IPS-20b (cell line): ENCODE measurements around the gene TTYH3.
"Not testable (repeated sequence)": the region's sequence is repeated elsewhere in the genome, so short reads cannot be mapped to it uniquely, and the experiment has no call there.

Experiments
- H3K27ac ChIP-seq: one replicate; pipeline ENCODE4 v1.5.1; 2013; ENCODE audit warnings: low read length
- H3K27me3 ChIP-seq: 2 replicates; pipeline ENCODE4 v1.6.1; 2013; ENCODE audit warnings: mild to moderate bottlenecking, low read length, inconsistent platforms; ENCODE audit not compliant: insufficient read depth
- H3K36me3 ChIP-seq: 2 replicates; pipeline ENCODE4 v1.6.1; 2013; ENCODE audit warnings: low read depth, mild to moderate bottlenecking, inconsistent platforms, low read length, moderate library complexity; ENCODE audit not compliant: insufficient read depth
- H3K4me1 ChIP-seq: 2 replicates; pipeline ENCODE4 v1.6.1; 2013; ENCODE audit warnings: mild to moderate bottlenecking, control low read depth, inconsistent platforms, low read length, moderate library complexity; ENCODE audit not compliant: insufficient read depth
- H3K4me3 ChIP-seq: 2 replicates; pipeline ENCODE4 v1.5.1; 2013; ENCODE audit warnings: mild to moderate bottlenecking, low read length, inconsistent platforms
- H3K9ac ChIP-seq: 2 replicates; pipeline ENCODE4 v1.6.1; 2013; ENCODE audit warnings: low read depth, mild to moderate bottlenecking, inconsistent platforms, low read length, moderate library complexity
- H3K9me3 ChIP-seq: 2 replicates; pipeline ENCODE4 v1.6.1; 2013; ENCODE audit warnings: mild to moderate bottlenecking, low read depth, low read length, inconsistent platforms; ENCODE audit not compliant: insufficient read depth

TTYH3 gene

DNA sequence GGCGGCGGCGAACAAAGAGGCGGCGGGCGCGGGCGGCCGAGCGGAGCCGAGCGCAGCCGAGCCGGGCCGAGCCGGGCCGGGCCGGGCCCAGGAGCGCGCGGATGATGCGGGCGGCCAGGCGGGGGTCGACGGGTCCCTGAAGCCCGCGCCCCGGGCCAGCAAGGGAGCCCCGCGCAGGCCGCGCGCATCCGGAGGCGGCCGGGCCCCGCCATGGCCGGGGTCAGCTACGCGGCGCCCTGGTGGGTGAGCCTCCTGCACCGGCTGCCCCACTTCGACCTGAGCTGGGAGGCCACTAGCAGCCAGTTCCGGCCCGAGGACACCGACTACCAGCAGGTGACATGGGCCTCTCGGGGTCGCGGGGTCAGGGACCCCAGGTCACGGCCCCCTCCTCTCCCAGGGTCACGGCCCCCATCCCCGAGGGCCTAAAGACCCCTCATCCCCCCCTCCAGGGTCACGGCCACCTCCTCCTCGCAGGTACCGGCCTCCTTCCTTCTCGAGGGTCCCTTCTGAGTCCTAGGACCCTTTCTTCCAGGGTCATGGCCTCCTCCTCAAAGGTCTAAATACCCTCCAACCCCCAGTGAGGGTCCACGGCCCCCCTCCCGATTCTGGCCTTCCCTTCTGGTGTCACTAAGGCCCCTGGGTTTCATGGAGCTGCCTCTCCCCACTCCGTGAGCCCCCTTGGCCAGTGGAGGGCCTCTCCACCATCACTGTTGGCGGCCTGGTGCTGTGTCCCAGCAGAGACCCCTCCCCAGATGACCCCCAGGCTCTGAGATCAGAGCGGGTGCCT lies at the start of gene TTYH3:
TTYH3 (plus strand) TSS at position 41 of the 787 bp plus-strand sequence; CDS start at position 211, 170 bp downstream.
- Histone ChIP-seq H3K27me3 (no peaks in the 10 kb centered on the region), H3K4me1 (peaks cover 5% of the 10 kb centered on the region; the same call in 1 of the 2 replicates), H3K36me3 (no peaks in the 10 kb centered on the region), H3K27ac (peak within 1 kb of the TSS; percentile 6), H3K9ac (peak within 1 kb of the TSS; percentile 85; the same call in 1 of the 2 replicates), H3K9me3 (no peaks in the 10 kb centered on the region), H3K4me3 (peak within 1 kb of the TSS; percentile 89)

DNA sequence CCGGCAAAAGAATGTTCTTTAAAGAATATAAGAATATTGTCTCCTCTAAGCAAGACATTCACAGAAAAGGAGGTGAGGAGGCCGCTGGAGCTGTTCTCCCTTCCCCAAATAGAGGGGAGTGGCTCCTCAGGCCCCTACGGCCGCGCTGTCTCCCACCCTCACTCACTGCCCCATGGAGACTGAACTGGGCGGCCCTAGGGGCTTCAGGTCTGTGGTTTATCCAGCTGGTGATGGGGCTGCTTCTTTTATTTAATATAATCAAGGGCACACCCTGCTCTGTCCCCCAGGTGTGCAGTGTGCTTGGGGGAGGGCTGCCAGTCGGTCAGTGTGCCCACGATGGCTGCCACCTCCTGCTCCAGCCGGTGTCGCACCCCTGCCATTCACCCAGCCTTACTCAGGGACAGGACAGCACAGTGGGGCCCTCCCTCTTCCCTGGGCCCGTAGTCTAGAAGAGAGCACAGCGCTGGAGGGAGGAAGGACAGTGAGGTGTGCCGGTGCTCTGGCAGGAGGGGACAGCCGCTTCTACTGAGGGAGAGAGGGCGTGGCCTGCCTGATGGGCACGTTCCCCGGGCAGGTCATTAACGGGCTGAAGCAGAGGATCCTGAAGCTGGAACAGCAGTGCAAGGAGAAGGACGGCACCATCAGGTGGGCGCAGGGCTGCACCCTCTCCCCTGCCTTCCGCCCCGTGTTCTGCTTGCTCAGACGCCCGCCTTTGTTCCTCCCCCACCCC lies 49.6 kb upstream of the TTYH3 start:
- no peaks in the 10 kb centered on the region for H3K36me3 ChIP-seq
- H3K27me3 ChIP-seq = no peaks in the 10 kb centered on the region
- H3K9ac ChIP-seq = no peak overlapping the region
- H3K9me3 ChIP-seq = no peaks in the 10 kb centered on the region
- H3K4me1 ChIP-seq = no peaks in the 10 kb centered on the region
- H3K4me3 ChIP-seq = no peak overlapping the region
- no peak overlapping the region for H3K27ac ChIP-seq

GRCh38 chr7:2583798-2584580 lies 47.8 kb upstream of the TTYH3 start:
- Histone ChIP-seq H3K27ac (no peak overlapping the region), H3K9me3 (no peaks in the 10 kb centered on the region), H3K4me1 (no peaks in the 10 kb centered on the region), H3K27me3 (no peaks in the 10 kb centered on the region), H3K36me3 (no peaks in the 10 kb centered on the region), H3K9ac (no peak overlapping the region), H3K4me3 (no peak overlapping the region)

DNA sequence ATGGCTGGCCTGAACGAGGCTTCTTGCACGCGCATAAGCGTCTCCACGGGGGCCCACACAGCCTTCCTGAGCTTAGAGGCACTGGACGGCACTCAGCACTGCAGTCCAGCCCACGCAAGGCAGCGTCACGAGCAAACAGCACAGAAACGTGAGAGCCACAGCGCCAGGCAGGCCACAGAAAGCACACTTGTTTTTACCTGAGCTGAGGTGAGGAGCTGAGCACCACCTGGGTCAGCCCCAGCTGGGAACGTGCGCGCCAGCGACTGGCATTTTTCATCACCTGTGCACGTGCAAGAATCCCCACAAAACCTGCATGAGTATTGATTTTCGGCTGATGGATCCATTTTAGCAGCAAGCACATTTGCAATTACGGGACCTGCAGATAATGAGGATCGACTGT lies 46.3 kb upstream of the TTYH3 start:
- Histone ChIP-seq H3K36me3 (no peaks in the 10 kb centered on the region), H3K27ac (no peak overlapping the region), H3K9me3 (no peaks in the 10 kb centered on the region), H3K4me3 (no peak overlapping the region), H3K9ac (no peak overlapping the region), H3K4me1 (no peaks in the 10 kb centered on the region), H3K27me3 (no peaks in the 10 kb centered on the region)

DNA sequence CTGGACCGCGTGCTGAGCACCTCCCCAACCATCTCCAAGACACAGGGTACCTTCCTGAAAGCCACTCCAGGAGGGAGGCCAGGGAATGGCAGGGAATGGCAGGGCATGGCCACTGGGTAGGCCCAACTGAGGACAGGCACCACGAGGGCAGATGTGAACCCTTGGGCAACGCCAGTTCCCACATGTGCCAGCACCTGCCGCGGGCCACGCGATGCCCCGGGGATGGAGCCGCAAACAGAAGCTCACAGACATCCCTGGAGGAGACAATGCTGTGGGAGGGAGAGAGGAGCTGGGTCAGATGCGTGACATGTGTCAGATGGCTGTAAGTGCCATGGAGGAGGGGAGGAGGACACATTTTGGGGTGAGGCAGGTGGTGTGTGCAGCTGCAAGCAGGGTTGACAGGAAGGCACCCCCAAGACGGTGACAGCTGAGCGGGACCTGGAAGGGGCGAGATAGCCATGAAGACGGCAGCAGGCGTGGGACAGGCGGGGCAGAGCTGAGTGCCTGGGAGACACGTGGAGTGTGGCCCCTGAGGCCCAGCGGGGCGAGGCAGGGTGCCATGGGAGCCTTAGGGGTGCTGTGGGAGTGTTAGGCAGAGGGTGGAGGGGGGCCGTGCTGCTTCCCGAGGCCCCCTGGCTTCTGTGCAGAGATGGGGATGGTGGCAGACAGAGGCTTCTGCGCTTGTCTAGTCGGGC lies 45.3 kb upstream of the TTYH3 start:
- no peaks in the 10 kb centered on the region for H3K36me3 ChIP-seq
- H3K9me3 ChIP-seq = no peaks in the 10 kb centered on the region
- H3K27me3 ChIP-seq = no peaks in the 10 kb centered on the region
- H3K4me3 ChIP-seq = no peak overlapping the region
- H3K9ac ChIP-seq = no peak overlapping the region
- H3K4me1 ChIP-seq = no peaks in the 10 kb centered on the region
- no peak overlapping the region for H3K27ac ChIP-seq

GRCh38 chr7:2587134-2587533 lies 44.7 kb upstream of the TTYH3 start:
- Histone ChIP-seq H3K9ac (no peak overlapping the region), H3K36me3 (no peaks in the 10 kb centered on the region), H3K4me3 (no peak overlapping the region), H3K4me1 (no peaks in the 10 kb centered on the region), H3K27ac (no peak overlapping the region), H3K9me3 (no peaks in the 10 kb centered on the region), H3K27me3 (no peaks in the 10 kb centered on the region)

- no peak overlapping the region for H3K27ac ChIP-seq
- H3K9ac ChIP-seq = no peak overlapping the region
- no peaks in the 10 kb centered on the region for H3K4me1 ChIP-seq
- H3K36me3 ChIP-seq = no peaks in the 10 kb centered on the region
- H3K9me3 ChIP-seq = no peaks in the 10 kb centered on the region
- H3K4me3 ChIP-seq = no peak overlapping the region
- no peaks in the 10 kb centered on the region for H3K27me3 ChIP-seq
Measured at GRCh38 chr7:2587778-2588177, 44.0 kb upstream of the TTYH3 start.

- no peak overlapping the region for H3K9ac ChIP-seq
- no peaks in the 10 kb centered on the region for H3K27me3 ChIP-seq
- no peaks in the 10 kb centered on the region for H3K36me3 ChIP-seq
- H3K9me3 ChIP-seq = no peaks in the 10 kb centered on the region
- H3K27ac ChIP-seq = no peak overlapping the region
- no peak overlapping the region for H3K4me3 ChIP-seq
- no peaks in the 10 kb centered on the region for H3K4me1 ChIP-seq
Measured at GRCh38 chr7:2589341-2589740, 42.4 kb upstream of the TTYH3 start.

- not testable (repeated sequence) for H3K4me3 ChIP-seq, H3K9ac ChIP-seq, H3K36me3 ChIP-seq, H3K27me3 ChIP-seq, H3K9me3 ChIP-seq, H3K27ac ChIP-seq, H3K4me1 ChIP-seq
Measured at GRCh38 chr7:2589941-2590340, 41.8 kb upstream of the TTYH3 start.

- Histone ChIP-seq H3K4me3 (no peak overlapping the region), H3K9me3 (no peaks in the 10 kb centered on the region), H3K9ac (no peak overlapping the region), H3K27ac (no peak overlapping the region), H3K36me3 (peaks cover 4% of the 10 kb centered on the region; the same call in 1 of the 2 replicates), H3K27me3 (no peaks in the 10 kb centered on the region), H3K4me1 (no peaks in the 10 kb centered on the region)
Measured at GRCh38 chr7:2592375-2592865, 39.4 kb upstream of the TTYH3 start.
